ENCODE measurements around the gene KHDC1. TPM values are rescaled to one million over a fixed set of nuclear protein-coding genes. Genes with fewer than 3 reads are reported as not detected.
"Not testable (repeated sequence)": the region's sequence is repeated elsewhere in the genome, so short reads cannot be mapped to it uniquely, and the experiment has no call there.

The KHDC1 gene
- total and polyA plus RNA-seq, 2 donors (not counting 1 experiment from before 2014, with no cell fraction given): 2.6 to 3.5 TPM

GRCh38 chr6:73282871-73283270 lies 19.9 kb upstream of the KHDC1 start:
- no peak overlapping the region for H3K27ac ChIP-seq (ENCODE audit: low read length in 2 of 2)
- no peak for DNase-seq
- no peak overlapping the region for H2AFZ ChIP-seq (ENCODE audit: insufficient read depth, low read depth, low read length, poor library complexity, severe bottlenecking)
- no peak overlapping the region for H3K27ac Mint-ChIP-seq
- ChIA-PET POLR2A (no interaction called here), CTCF (interaction anchor here (0.6 to 0.7 kb wide), 2 partner anchors 16 to 597 kb away, joined by 3 to 4 read pairs; no protein-coding TSS in a partner anchor)
- TF ChIP-seq CTCF (IDR thresholded peaks at IDR 0.05) (no peak), EZH2 (IDR thresholded peaks at IDR 0.05; ENCODE audit: borderline replicate concordance, insufficient read depth, low read depth, low read length, poor library complexity, severe bottlenecking) (no peak)
- WGBS (ENCODE audit: insufficient coverage): 93% methylated on average over 3 of the region's 5 CpGs
- H3K4me3 ChIP-seq (ENCODE audit: control extremely low read depth in 1 of 5, extremely low read depth in 1 of 5, insufficient read depth in 1 of 5, low read depth in 2 of 5, low read length in 4 of 5): no peak overlapping the region
- no peaks in the 10 kb centered on the region for H4K20me1 ChIP-seq (ENCODE audit: control insufficient read depth, insufficient read depth, low read length, poor library complexity, severe bottlenecking)
- intact Hi-C loops (cut with micrococcal nuclease): no loop called here
- no peaks in the 10 kb centered on the region for H3K27me3 Mint-ChIP-seq
- no peaks in the 10 kb centered on the region for H3K36me3 ChIP-seq (replicated peaks in 1 of 2; ENCODE audit: control extremely low read depth in 1 of 2, control insufficient read depth in 1 of 2, extremely low read depth in 1 of 2, insufficient read depth in 2 of 2, low read length in 1 of 2)
- H3K27me3 ChIP-seq (replicated peaks in 1 of 4; ENCODE audit: control extremely low read depth in 1 of 4, control insufficient read depth in 3 of 4, insufficient read depth in 4 of 4, low read length in 3 of 4): no peaks in the 10 kb centered on the region
- no peak for ATAC-seq (ENCODE audit: low read depth)
- H3K4me3 Mint-ChIP-seq: no peak overlapping the region
- H3K4me1 Mint-ChIP-seq: no peaks in the 10 kb centered on the region
- H3K4me2 ChIP-seq (replicated peaks; ENCODE audit: low read depth, low read length, poor library complexity, severe bottlenecking): no peak overlapping the region
- H3K9me3 ChIP-seq (ENCODE audit: control extremely low read depth in 1 of 3, control insufficient read depth in 2 of 3, insufficient read depth in 1 of 3, low read length in 2 of 3): no peaks in the 10 kb centered on the region
- H3K9ac ChIP-seq (ENCODE audit: low read length): no peak overlapping the region
- H3K4me1 ChIP-seq (ENCODE audit: control insufficient read depth in 2 of 2, insufficient read depth in 2 of 2, low read length in 2 of 2): no peaks in the 10 kb centered on the region
- H3K79me2 ChIP-seq (ENCODE audit: control insufficient read depth, insufficient read depth, low read length): no peaks in the 10 kb centered on the region
- H3K9me3 Mint-ChIP-seq (ENCODE audit: insufficient read depth): no peaks in the 10 kb centered on the region

GRCh38 chr6:73281684-73282083 lies 18.7 kb upstream of the KHDC1 start:
- CTCF ChIA-PET; H3K4me3 ChIP-seq (ENCODE audit: control extremely low read depth in 1 of 5, extremely low read depth in 1 of 5, insufficient read depth in 1 of 5, low read depth in 2 of 5, low read length in 4 of 5); H3K27ac ChIP-seq (ENCODE audit: low read length in 2 of 2); H3K4me1 ChIP-seq (ENCODE audit: control insufficient read depth in 2 of 2, insufficient read depth in 2 of 2, low read length in 2 of 2); H3K4me2 ChIP-seq (replicated peaks; ENCODE audit: low read depth, low read length, poor library complexity, severe bottlenecking); H3K27ac Mint-ChIP-seq; H3K27me3 ChIP-seq (replicated peaks in 1 of 4; ENCODE audit: control extremely low read depth in 1 of 4, control insufficient read depth in 3 of 4, insufficient read depth in 4 of 4, low read length in 3 of 4); H3K9me3 Mint-ChIP-seq (ENCODE audit: insufficient read depth); ATAC-seq (ENCODE audit: low read depth); H3K9me3 ChIP-seq (ENCODE audit: control extremely low read depth in 1 of 3, control insufficient read depth in 2 of 3, insufficient read depth in 1 of 3, low read length in 2 of 3); H3K36me3 ChIP-seq (replicated peaks in 1 of 2; ENCODE audit: control extremely low read depth in 1 of 2, control insufficient read depth in 1 of 2, extremely low read depth in 1 of 2, insufficient read depth in 2 of 2, low read length in 1 of 2); intact Hi-C loops (cut with micrococcal nuclease); H3K9ac ChIP-seq (ENCODE audit: low read length); H3K4me3 Mint-ChIP-seq; H3K27me3 Mint-ChIP-seq; H3K79me2 ChIP-seq (ENCODE audit: control insufficient read depth, insufficient read depth, low read length); H3K4me1 Mint-ChIP-seq; H4K20me1 ChIP-seq (ENCODE audit: control insufficient read depth, insufficient read depth, low read length, poor library complexity, severe bottlenecking); H2AFZ ChIP-seq (ENCODE audit: insufficient read depth, low read depth, low read length, poor library complexity, severe bottlenecking); DNase-seq: not testable (repeated sequence)
- POLR2A ChIA-PET: interaction anchor here (0.7 kb wide), 1 partner anchor 1503 kb away, joined by 3 read pairs; no protein-coding TSS in a partner anchor
- no CpG with 5 or more reads among the region's 4 CpGs for WGBS (ENCODE audit: insufficient coverage)

GRCh38 chr6:73269296-73269695 lies 6.3 kb upstream of the KHDC1 start:
- H3K9me3 Mint-ChIP-seq (ENCODE audit: insufficient read depth); H3K27me3 Mint-ChIP-seq; intact Hi-C loops (cut with micrococcal nuclease); H3K79me2 ChIP-seq (ENCODE audit: control insufficient read depth, insufficient read depth, low read length); H3K9me3 ChIP-seq (ENCODE audit: control extremely low read depth in 1 of 3, control insufficient read depth in 2 of 3, insufficient read depth in 1 of 3, low read length in 2 of 3); H3K36me3 ChIP-seq (replicated peaks in 1 of 2; ENCODE audit: control extremely low read depth in 1 of 2, control insufficient read depth in 1 of 2, extremely low read depth in 1 of 2, insufficient read depth in 2 of 2, low read length in 1 of 2); H2AFZ ChIP-seq (ENCODE audit: insufficient read depth, low read depth, low read length, poor library complexity, severe bottlenecking); H3K27ac ChIP-seq (ENCODE audit: low read length in 2 of 2); H3K4me1 ChIP-seq (ENCODE audit: control insufficient read depth in 2 of 2, insufficient read depth in 2 of 2, low read length in 2 of 2); POLR2A ChIA-PET; H4K20me1 ChIP-seq (ENCODE audit: control insufficient read depth, insufficient read depth, low read length, poor library complexity, severe bottlenecking); H3K4me2 ChIP-seq (replicated peaks; ENCODE audit: low read depth, low read length, poor library complexity, severe bottlenecking); H3K9ac ChIP-seq (ENCODE audit: low read length); H3K4me3 ChIP-seq (ENCODE audit: control extremely low read depth in 1 of 5, extremely low read depth in 1 of 5, insufficient read depth in 1 of 5, low read depth in 2 of 5, low read length in 4 of 5); ATAC-seq (ENCODE audit: low read depth); H3K27ac Mint-ChIP-seq; H3K27me3 ChIP-seq (replicated peaks in 1 of 4; ENCODE audit: control extremely low read depth in 1 of 4, control insufficient read depth in 3 of 4, insufficient read depth in 4 of 4, low read length in 3 of 4); H3K4me3 Mint-ChIP-seq; H3K4me1 Mint-ChIP-seq; DNase-seq; CTCF ChIA-PET: not testable (repeated sequence)
- over 99% methylated on average over 9 of the region's 13 CpGs for WGBS (ENCODE audit: insufficient coverage)

Measured in B cell (primary cell).